ENCODE results near the gene HSPA9. TPM values are rescaled to one million over a fixed set of nuclear protein-coding genes. Genes with fewer than 3 reads are reported as not detected.

Gene HSPA9
- total RNA-seq, 2 experiments from 2014 or later: 520 to 523 TPM

DNA sequence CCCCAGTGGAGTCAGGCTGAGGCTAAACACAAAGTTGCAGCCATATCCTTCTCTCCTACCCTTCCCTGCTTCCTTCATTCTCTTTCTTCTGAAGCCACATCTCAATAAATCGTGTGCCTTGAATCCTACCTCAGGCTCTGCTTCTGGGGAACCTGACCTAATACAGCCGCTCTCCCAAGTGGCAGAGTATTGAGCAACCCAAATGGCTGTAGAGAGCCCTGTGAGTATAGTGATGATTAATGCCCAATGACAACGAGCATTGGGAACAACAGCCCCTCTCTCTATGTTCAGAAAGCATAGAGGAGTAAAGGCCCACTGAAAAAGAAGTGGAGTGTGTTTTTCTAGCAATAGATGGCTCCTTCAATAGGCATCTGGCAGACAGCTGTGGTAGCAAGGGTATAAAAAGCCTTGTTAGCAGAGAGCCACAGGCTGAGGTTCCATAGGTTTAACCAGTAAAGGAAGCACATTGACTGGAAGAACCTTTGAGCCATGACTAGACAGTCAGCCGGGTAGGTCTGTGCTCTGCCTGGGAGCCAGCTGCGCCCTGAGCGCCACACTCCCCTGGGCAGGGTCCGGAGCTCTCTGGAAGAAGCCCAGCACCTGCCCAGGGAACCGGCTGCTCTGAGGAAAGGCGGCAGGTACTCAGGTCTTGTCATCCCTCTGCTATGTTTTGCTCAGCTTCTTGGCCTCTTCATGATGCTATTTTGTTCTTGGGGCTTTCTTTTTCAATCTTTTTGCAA is 22.6 kb upstream of the HSPA9 start:
- CTCF ChIA-PET: interaction anchor here (0.6 kb wide), 1 partner anchor 242 kb away, joined by 4 read pairs; no protein-coding TSS in a partner anchor

DNA sequence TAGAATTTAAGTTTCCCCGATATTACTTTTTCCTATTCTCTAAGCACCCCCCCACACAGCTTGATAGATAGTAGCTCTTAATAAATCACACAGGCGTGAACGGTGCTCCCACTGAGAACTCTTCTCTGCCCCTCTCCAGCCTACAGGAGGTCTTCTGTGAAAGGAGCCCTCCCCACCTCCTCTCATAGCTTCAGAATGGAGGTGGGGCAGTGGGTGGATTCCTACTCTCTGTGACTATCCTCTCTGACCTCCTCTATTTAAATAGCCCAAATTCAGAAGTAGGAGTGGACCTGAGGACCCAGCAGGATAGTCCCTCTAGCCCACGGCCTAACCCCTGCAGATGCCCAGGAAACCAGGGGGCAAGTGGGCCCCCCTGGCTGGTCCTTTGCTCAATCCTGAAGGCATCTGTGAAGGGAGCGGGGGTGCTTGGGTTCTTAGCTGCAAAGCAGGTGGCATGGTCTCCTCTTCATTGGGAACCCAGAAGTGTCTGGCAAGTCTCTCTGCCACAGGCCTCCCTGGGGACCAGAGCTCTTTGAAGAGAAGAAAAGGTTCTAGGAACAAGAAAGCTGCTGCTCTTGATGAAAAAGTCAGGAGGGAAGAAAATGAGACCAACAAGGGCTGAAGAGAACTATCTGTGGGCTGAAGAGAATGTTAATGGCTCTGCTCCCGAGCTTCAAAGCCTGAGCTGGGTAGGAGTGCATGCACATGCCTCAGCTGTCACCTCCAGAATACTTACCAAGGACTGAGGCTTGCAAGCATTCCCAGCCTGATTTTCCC is 21.1 kb upstream of the HSPA9 start:
- ChIA-PET CTCF (interaction anchor here (1.0 kb wide), 1 partner anchor 17 kb away, joined by 5 read pairs; no protein-coding TSS in a partner anchor), POLR2A (no interaction called here)

More for the DNA sequence above, 22.6 kb upstream of the HSPA9 start:
- POLR2A ChIA-PET: no interaction called here

DNA sequence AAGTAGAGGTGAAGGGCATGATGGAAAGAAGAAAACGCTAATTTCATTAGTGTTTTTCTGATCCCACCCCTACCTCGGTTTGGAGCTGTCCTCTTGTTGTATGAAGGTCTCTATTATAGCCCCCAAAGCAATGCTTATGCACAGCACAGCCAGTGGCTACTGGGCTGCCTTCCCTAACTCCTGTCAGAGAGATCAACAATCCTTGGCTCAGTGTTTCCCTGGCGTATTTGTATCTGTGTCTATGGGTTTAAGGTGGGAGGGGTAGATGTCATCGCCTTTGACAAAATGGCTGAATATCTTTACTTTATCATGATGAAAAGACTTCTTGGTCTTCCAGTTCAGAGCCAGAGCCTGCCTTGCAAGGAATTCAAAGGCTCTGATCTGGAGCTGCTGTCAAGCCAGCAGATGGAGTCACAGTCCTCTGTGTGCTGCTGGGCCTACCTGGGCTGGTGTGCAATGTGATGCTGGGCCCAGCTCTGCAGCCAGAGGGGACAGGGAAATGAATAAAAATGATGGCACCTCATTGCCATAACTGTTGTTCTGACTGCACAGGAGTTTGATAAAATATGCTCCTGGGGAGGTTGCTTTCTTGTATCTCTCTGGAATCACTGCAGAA is 20.1 kb upstream of the HSPA9 start:
- ChIA-PET POLR2A (no interaction called here), CTCF (interaction anchor here (1.1 kb wide), 1 partner anchor 666 kb away, joined by 3 read pairs; no protein-coding TSS in a partner anchor)

- CTCF ChIA-PET: interaction anchor here (1.1 kb wide), 1 partner anchor 667 kb away, joined by 3 read pairs; no protein-coding TSS in a partner anchor
- POLR2A ChIA-PET: no interaction called here
Measured at GRCh38 chr5:138594305-138595058, 19.3 kb upstream of the HSPA9 start.

DNA sequence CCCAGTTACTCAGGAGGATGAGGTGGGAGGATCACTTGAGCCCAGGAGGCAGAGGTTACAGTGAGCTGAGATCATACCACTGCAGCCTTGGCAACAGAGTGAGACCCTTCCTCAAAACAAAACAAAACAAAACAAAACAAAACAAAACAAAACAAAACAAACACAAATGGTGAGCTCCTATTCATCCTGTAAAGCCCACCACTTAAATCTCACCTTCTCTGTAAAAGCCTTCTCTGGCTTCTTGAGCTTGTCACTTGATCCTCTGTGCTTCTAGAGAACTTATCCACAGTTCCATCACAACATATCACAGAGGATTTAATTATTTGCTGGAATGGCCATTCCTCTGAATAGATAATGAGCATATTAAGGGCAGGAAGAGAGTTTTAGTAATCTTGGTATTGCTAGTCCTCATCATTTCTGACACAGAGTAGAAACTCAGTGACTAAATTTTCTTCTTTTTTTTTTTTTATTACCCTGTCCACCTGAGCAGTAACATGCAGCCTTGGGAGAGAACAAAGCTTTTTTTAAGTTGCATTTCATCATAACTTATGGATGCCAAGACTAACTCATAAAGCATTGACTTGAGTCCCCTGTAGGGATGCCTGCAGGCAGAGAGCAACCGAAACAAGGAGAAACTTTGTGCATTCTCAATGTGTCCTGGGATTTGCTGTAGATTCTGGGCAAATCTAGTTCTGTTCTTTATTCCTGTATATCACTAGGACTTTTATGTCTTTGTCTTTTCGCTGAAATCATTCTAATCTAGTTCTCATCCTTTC is 13.0 kb upstream of the HSPA9 start:
- ChIA-PET CTCF (interaction anchor here (0.6 kb wide), 1 partner anchor 41 kb away, joined by 4 read pairs; no protein-coding TSS in a partner anchor), POLR2A (no interaction called here)

DNA sequence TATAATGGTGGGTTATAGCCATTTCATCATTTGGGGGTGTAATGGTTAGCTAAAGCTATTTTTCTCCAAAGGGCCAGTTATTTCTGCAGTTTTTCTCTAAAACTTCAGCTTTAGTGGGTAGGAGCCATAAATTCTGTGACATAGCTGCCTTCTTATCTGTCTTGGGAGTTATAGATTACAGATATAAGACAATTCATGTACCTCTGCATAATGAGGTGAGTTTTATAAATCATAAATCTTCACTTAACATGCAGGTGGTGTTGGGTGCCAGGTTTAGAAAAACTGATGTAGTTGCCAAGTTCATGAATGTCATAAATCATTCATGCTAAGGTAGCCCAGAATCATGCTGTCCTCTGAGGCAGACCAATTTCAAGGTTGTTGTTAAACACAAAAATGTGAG is 10.0 kb upstream of the HSPA9 start:
- POLR2A ChIA-PET: no interaction called here
- CTCF ChIA-PET: no interaction called here

DNA sequence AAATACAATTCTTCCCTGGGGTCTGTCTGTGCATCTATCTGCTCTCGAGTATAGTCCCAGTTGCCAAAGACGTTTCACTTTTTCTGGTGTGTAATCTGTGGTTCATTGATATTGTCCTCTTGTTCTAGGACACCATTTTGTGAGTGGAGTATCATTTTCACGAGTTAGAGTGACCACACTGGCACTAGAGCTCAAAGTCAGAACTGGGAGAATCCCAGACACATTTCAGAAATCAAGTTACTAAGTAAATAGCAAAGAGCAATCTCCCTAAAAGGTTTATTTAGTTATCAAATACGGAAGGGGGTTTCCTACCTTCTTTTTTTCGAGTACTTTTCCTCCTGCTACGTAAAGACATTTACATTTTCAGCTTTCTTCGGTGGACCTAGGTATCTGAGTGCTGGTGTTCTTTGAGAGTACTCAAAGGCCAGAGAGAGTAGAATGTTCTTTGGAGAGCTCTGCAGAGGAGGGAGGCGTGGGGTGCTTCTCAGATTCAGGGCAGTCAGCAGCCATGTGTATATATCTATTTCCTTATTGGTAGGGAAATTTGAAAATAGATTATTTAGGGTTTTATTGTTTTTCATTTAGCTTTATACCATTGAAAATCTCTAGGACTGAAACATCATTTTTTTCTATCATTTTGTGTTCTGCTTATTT is 8.9 kb upstream of the HSPA9 start:
- POLR2A ChIA-PET: no interaction called here
- CTCF ChIA-PET: no interaction called here

DNA sequence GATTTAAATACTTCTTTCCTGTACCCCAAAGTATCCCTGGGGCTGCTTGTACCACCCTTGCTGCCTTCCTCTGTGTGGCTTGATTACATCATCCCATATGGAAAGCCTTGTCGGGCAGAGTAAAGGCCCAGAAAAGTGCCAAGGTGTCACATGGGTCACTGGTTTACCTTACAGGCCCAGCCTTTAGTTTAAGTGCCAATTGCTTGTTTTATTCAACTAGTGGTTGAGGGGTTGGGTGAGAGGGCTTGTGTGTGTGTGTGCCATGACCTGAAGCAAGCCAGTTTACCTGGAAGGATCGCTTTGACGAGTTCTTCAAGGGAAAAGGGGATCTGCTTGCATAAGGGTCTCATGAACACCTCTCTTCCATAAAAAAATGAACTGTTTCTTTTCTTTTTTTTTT is 7.8 kb upstream of the HSPA9 start:
- POLR2A ChIA-PET: no interaction called here
- CTCF ChIA-PET: interaction anchor here (0.6 kb wide), 1 partner anchor 17 kb away, joined by 3 read pairs; no protein-coding TSS in a partner anchor

GRCh38 chr5:138580777-138581176 is 5.6 kb upstream of the HSPA9 start:
- CTCF ChIA-PET: no interaction called here
- POLR2A ChIA-PET: no interaction called here

DNA sequence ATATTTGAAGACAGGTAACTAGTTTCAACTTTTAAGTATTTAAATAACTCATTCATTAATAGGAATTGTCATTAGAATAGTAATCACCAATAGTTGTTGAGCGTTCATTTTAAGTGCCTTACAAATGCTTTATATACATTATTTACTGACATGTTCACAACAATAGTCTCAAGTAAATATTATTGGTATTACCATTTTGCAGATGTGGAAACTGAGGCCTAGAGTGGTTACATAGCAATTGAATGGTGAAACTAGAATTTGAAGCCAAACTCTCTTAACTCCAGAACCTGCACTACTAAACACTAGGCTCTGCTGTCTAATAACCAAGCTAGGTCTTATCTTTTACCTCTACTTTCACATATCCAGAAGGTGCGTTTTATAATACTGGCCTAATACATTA is 4.8 kb upstream of the HSPA9 start:
- ChIA-PET POLR2A (no interaction called here), CTCF (interaction anchor here (0.8 to 1.7 kb wide), 7 partner anchors 14 to 683 kb away, joined by 3 to 6 read pairs (median 4); no protein-coding TSS in a partner anchor)

DNA sequence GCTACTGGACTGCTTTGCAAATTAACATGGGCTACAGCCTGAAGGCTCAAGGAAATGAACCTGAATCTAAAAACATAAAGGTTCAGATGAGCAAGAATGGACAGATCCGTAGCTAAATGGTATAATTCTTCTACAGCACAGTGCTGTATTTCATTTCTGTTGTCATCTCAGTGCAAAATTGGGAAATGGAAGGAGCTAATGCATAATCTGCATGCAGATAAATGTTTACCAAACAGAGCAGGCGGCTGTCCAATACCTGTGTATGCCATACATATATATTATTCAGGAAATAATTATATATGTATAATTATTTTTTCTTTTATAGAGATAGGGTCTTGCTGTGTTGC is 4.3 kb upstream of the HSPA9 start:
- ChIA-PET CTCF (interaction anchor here (0.6 to 1.7 kb wide), 13 partner anchors 13 to 887 kb away, joined by 3 to 6 read pairs (median 3); no protein-coding TSS in a partner anchor), POLR2A (no interaction called here)

GRCh38 chr5:138577452-138577851 is 2.3 kb upstream of the HSPA9 start:
- POLR2A ChIA-PET: interaction anchor here (0.7 kb wide), 2 partner anchors 34 to 64 kb away, joined by 6 to 8 read pairs; partner anchors contain the start of gene ETF1

DNA sequence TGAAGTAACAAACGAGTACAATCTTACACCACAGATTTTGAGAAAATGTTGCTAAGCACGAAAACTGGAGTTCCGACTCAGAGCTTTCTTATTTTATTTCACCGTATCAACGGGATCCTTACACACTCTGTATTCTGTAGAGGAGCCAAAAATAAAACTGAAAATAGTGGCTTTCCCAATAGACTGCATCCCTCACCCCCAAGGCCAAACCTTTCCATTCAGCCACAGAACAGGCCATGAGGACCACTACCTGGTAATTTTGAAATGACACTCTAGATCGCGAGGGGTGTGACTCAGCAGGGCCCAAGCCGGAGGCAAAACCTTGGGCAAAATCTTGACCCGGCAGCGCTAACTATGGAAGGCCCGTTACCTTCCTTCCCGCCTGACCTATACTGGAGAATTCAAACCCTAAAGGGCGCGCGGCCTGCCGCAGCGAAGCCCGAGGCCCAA is 432 bp downstream of the HSPA9 start:
- POLR2A ChIA-PET: interaction anchor here (1.4 to 2.9 kb wide), 3 partner anchors 9 to 624 kb away, joined by 7 to 27 read pairs (median 14); partner anchors contain the start of genes ETF1 and SIL1
- CTCF ChIA-PET: interaction anchor here (1.0 to 1.8 kb wide), 3 partner anchors 9 to 31 kb away, joined by 3 to 6 read pairs (median 5); partner anchors contain the start of gene ETF1

More at GRCh38 chr5:138577452-138577851, 2.3 kb upstream of the HSPA9 start:
- CTCF ChIA-PET: no interaction called here

GRCh38 chr5:138573949-138574670 is 1.1 kb downstream of the HSPA9 start:
- ChIA-PET CTCF (interaction anchor here (0.6 to 1.3 kb wide), 2 partner anchors 8 to 768 kb away, joined by 3 to 5 read pairs; no protein-coding TSS in a partner anchor), POLR2A (interaction anchor here (1.2 to 2.9 kb wide), 3 partner anchors 8 to 108 kb away, joined by 11 to 27 read pairs (median 14); partner anchors contain the start of gene ETF1)

GRCh38 chr5:138573223-138573622 is 2.0 kb downstream of the HSPA9 start:
- CTCF ChIA-PET: interaction anchor here (0.6 kb wide), 1 partner anchor 769 kb away, joined by 3 read pairs; no protein-coding TSS in a partner anchor

GRCh38 chr5:138570871-138571270 is 4.3 kb downstream of the HSPA9 start:
- ChIA-PET CTCF (interaction anchor here (0.6 to 1.1 kb wide), 2 partner anchors 31 to 43 kb away, joined by 3 read pairs; no protein-coding TSS in a partner anchor), POLR2A (no interaction called here)

More at GRCh38 chr5:138573223-138573622, 2.0 kb downstream of the HSPA9 start:
- POLR2A ChIA-PET: interaction anchor here (1.2 kb wide), 1 partner anchor 107 kb away, joined by 11 read pairs; no protein-coding TSS in a partner anchor

DNA sequence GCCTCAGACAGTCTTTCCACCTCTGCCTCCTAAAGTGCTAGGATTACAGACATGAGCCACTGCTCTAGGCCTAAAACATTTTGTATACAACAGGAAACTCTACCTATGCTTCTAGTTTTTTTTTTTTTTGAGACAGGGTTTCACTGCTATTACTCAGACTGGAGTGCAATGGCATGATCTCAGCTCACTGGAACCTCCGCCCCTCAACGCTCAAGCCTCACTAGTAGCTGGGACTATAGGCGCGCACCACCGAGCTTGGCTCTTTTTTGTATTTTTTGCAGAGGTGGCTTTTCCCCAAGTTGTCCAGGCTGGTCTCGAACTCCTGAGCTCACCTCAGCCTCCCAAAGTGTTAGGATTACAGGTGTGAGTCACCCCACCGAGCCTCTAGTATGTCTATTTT is 5.4 kb downstream of the HSPA9 start:
- CTCF ChIA-PET: interaction anchor here (0.8 kb wide), 1 partner anchor 27 kb away, joined by 3 read pairs; the partner anchor contains the start of gene ETF1
- POLR2A ChIA-PET: no interaction called here
